ENCODE measurements around the gene OPN1SW.

DNA sequence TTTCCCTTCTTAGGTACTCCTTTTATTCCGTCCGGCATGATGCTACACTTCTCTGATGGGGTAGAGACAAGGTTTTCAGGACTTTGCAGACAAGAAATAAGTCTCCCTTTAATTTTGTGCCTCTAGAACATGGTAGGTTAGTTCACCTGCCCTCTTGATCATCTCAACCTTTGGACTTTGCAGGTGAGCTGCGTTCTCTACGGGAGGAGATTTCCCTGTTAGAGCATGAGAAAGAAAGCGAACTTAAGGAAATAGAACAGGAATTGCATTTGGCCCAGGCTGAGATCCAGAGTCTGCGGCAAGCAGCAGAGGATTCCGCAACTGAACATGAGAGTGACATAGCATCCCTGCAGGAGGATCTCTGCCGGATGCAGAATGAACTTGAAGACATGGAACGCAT is 25.4 kb upstream of the OPN1SW start:
- TF ChIP-seq CTCF (IDR thresholded peaks at IDR 0.05; ENCODE audit: low read length) = no peak
- TF ChIP-seq EZH2 (IDR thresholded peaks at IDR 0.05; ENCODE audit: borderline replicate concordance, low read length) = no peak

Measured in OCI-LY1 (cell line).